HCT116 (cell line): ENCODE measurements around the gene NACAD. TPM values are rescaled to one million over a fixed set of nuclear protein-coding genes. Genes with fewer than 3 reads are reported as not detected.

ENCODE experiments used
- ATAC-seq: fragments of 200-7000 bp; cut with Tn5 transposase; 2 replicates; pipeline ENCODE4 v1.9.1; 2020; ENCODE audit warnings: mild to moderate bottlenecking, moderate library complexity
- BruUV-seq: library from RNA; stranded (reverse); fragments of 400-500 nt; replicated peaks from 2 replicates; lab custom pipeline; 2021; lab: Mats Ljungman, UMichigan
- CTCF ChIA-PET: fragments of 300-600 bp; sonication (Branson Sonifier 250); formaldehyde crosslinking; loops from one replicate; lab custom pipeline; 2021; ENCODE audit warnings: antibody characterized with exemption; lab: Charles Lee
- POLR2A ChIA-PET: fragments of 300-600, 350-600 bp; sonication (Branson Sonifier 250); formaldehyde crosslinking; loops from one replicate; lab custom pipeline; 2021; ENCODE audit warnings: antibody characterized with exemption; lab: Charles Lee
- RAD21 ChIA-PET, 2 experiments: fragments of 300-600 bp; sonication (Branson Sonifier 250); formaldehyde crosslinking; loops; one replicate each; lab custom pipeline; 2023; ENCODE audit warnings: low total read pairs in 2 of 2; ENCODE audit not compliant: uncharacterized antibody in 2 of 2, unreplicated experiment in 2 of 2, low non-redundant PET in 1 of 2; lab: Charles Lee
- DNase-seq: peaks from one replicate; pipeline ENCODE4 v3.0.0-alpha.2; 2010; ENCODE audit warnings: low read depth, low spot score
- H2AFZ ChIP-seq: fragments of 200-600 bp; shearing (Covaris generic), sonication (generic); 2 replicates; pipeline ENCODE4 v1.6.1; 2017; ENCODE audit warnings: low read depth, mixed run types, mixed read lengths, antibody characterized with exemption, low read length; ENCODE audit not compliant: poor library complexity, severe bottlenecking
- H3K27ac ChIP-seq: 2 replicates; pipeline ENCODE4 v1.5.1; 2012; ENCODE audit warnings: low read depth, low read length
- H3K27me3 ChIP-seq: fragments of 200-600 bp; sonication (generic); 2 replicates; pipeline ENCODE4 v1.6.1; 2016; ENCODE audit warnings: mixed run types, low read length, mixed read lengths; ENCODE audit not compliant: insufficient read depth
- H3K36me3 ChIP-seq, 2 experiments: fragments of 200-500 bp in 1 of 2; fragments of 200-600 bp in 1 of 2; sonication (Bioruptor generic) in 1 of 2; sonication (generic) in 1 of 2; 2 replicates each; pipeline versions ENCODE4 v1.5.1 to v1.6.1; 2014 to 2016; ENCODE audit warnings: low read length in 2 of 2, inconsistent platforms in 1 of 2, mixed read lengths in 1 of 2, mixed run types in 1 of 2; ENCODE audit not compliant: insufficient read depth in 2 of 2, control insufficient read depth in 1 of 2
- H3K4me1 ChIP-seq, 2 experiments: fragments of 200-600 bp in 1 of 2; sonication (generic) in 1 of 2; 2 replicates each; pipeline versions ENCODE4 v1.5.1 to v1.6.1; 2012 to 2017; ENCODE audit warnings: low read length in 2 of 2, inconsistent platforms in 1 of 2, mild to moderate bottlenecking in 1 of 2, mixed read lengths in 1 of 2, mixed run types in 1 of 2, moderate library complexity in 1 of 2; ENCODE audit not compliant: insufficient read depth in 2 of 2, control insufficient read depth in 1 of 2
- H3K4me2 ChIP-seq: fragments of 200-600 bp; sonication (generic); 2 replicates; pipeline ENCODE4 v1.6.1; 2017; ENCODE audit warnings: mixed run types, low read length, mixed read lengths
- H3K4me3 ChIP-seq, 2 experiments: fragments of 200-600 bp in 1 of 2; sonication (generic) in 1 of 2; replicated peaks in 1 of 2; 2 replicates each; pipeline ENCODE4 v1.5.1; 2011 to 2016; ENCODE audit warnings: low read length in 2 of 2, control low read depth in 1 of 2, low read depth in 1 of 2, mild to moderate bottlenecking in 1 of 2, mixed read lengths in 1 of 2, mixed run types in 1 of 2
- H3K79me2 ChIP-seq: fragments of 200-600 bp; sonication (generic); 2 replicates; pipeline ENCODE4 v1.6.1; 2017; ENCODE audit warnings: mild to moderate bottlenecking, mixed run types, low read length, moderate library complexity, mixed read lengths; ENCODE audit not compliant: insufficient read depth
- H3K9ac ChIP-seq: fragments of 200-600 bp; sonication (generic); 2 replicates; pipeline ENCODE4 v1.6.1; 2016; ENCODE audit warnings: low read length, mixed read lengths
- H3K9me2 ChIP-seq: fragments of 200-600 bp; sonication (generic), shearing (Covaris generic); 2 replicates; pipeline ENCODE4 v1.6.1; 2017; ENCODE audit warnings: mixed run types, mild to moderate bottlenecking, moderate library complexity; ENCODE audit not compliant: insufficient read depth
- H3K9me3 ChIP-seq, 2 experiments: fragments of 200-500 bp in 1 of 2; fragments of 200-600 bp in 1 of 2; sonication (Bioruptor generic) in 1 of 2; sonication (generic) in 1 of 2; 2 replicates each; pipeline ENCODE4 v1.6.1; 2014 to 2017; ENCODE audit warnings: low read length in 2 of 2, mixed read lengths in 2 of 2, inconsistent platforms in 1 of 2, low read depth in 1 of 2, mild to moderate bottlenecking in 1 of 2, mixed run types in 1 of 2, moderate library complexity in 1 of 2; ENCODE audit not compliant: control insufficient read depth in 1 of 2, insufficient read depth in 1 of 2
- H4K20me1 ChIP-seq: fragments of 200-600 bp; sonication (generic), shearing (Covaris generic); 2 replicates; pipeline ENCODE4 v1.6.1; 2017; ENCODE audit warnings: mixed run types, mild to moderate bottlenecking, moderate library complexity; ENCODE audit not compliant: insufficient read depth
- CBX3 ChIP-seq: IDR thresholded peaks from 2 replicates; pipeline ENCODE4 v1.6.1; 2012; ENCODE audit warnings: low read depth
- CTCF ChIP-seq, 3 experiments: fragments of 200-600 bp in 1 of 3; sonication (generic) in 1 of 3; IDR thresholded peaks in 2 of 3; conservative IDR thresholded peaks in 1 of 3; 2 replicates each; pipeline ENCODE4 v1.5.1; 2012 to 2017; ENCODE audit warnings: low read depth in 2 of 3, low read length in 2 of 3, antibody characterized with exemption in 1 of 3, borderline replicate concordance in 1 of 3, control low read depth in 1 of 3, mild to moderate bottlenecking in 1 of 3, mixed read lengths in 1 of 3, mixed run types in 1 of 3, moderate library complexity in 1 of 3; ENCODE audit not compliant: insufficient read depth in 1 of 3
- EGR1 ChIP-seq: IDR thresholded peaks from 2 replicates; pipeline ENCODE4 v1.6.1; 2012; ENCODE audit warnings: low read depth
- ELF1 ChIP-seq: IDR thresholded peaks from 2 replicates; pipeline ENCODE4 v1.6.1; 2012; ENCODE audit warnings: low read depth, borderline replicate concordance
- EZH2 ChIP-seq: fragments of 200-600 bp; sonication (generic); IDR thresholded peaks from 2 replicates; pipeline ENCODE4 v1.6.1; 2017; ENCODE audit warnings: antibody characterized with exemption, mixed run types
- EZH2phosphoT487 ChIP-seq: fragments of 200-600 bp; IDR thresholded peaks from 2 replicates; pipeline ENCODE4 v1.6.1; 2018; ENCODE audit warnings: antibody characterized with exemption, borderline replicate concordance
- FOSL1 ChIP-seq: IDR thresholded peaks from 2 replicates; pipeline ENCODE4 v1.6.1; 2012; ENCODE audit warnings: low read depth
- POLR2A ChIP-seq: IDR thresholded peaks from 2 replicates; pipeline ENCODE4 v1.7.0; 2011; ENCODE audit warnings: borderline replicate concordance; ENCODE audit not compliant: insufficient read depth, insufficient read length; ENCODE audit errors: extremely low read depth
- POLR2AphosphoS5 ChIP-seq: IDR thresholded peaks from 2 replicates; pipeline ENCODE4 v1.6.1; 2011; ENCODE audit warnings: mild to moderate bottlenecking, low read depth, low read length, moderate library complexity
- REST ChIP-seq: IDR thresholded peaks from 2 replicates; pipeline ENCODE4 v1.6.1; 2012; ENCODE audit warnings: low read depth
- SIN3A ChIP-seq: IDR thresholded peaks from 2 replicates; pipeline ENCODE4 v1.6.1; 2012; ENCODE audit warnings: low read depth
- SP1 ChIP-seq: IDR thresholded peaks from 2 replicates; pipeline ENCODE4 v1.6.1; 2012; ENCODE audit warnings: low read depth
- ZFX ChIP-seq: fragments of 450-650 bp; IDR thresholded peaks from 2 replicates; pipeline ENCODE4 v1.6.1; 2017
- ZNF274 ChIP-seq: fragments of 200-500 bp; sonication (Bioruptor generic); IDR thresholded peaks from 2 replicates; pipeline ENCODE4 v1.6.1; 2014; ENCODE audit warnings: mild to moderate bottlenecking, low read depth, low read length, inconsistent platforms
- intact Hi-C: fragments of 100-400 bp; cut with micrococcal nuclease; formaldehyde crosslinking; loops from 2 replicates; pipeline ENCODE4 v1.10.0; 2022
- total RNA-seq: library from RNA; stranded (reverse); gene quantifications from one replicate; pipeline ENCODE4 v1.2.1, GENCODE V29; 2021; ENCODE audit not compliant: unreplicated experiment

Gene NACAD
- total RNA-seq, 1 experiment from 2014 or later = 0.05 TPM

- Histone ChIP-seq H3K9me3 (no peaks in the 10 kb centered on the region), H3K27ac (no peak overlapping the region), H3K9me2 (no peaks in the 10 kb centered on the region), H3K36me3 (no peaks in the 10 kb centered on the region; a peak in 1 of 4 replicates), H3K9ac (no peak overlapping the region), H3K4me2 (no peak overlapping the region), H4K20me1 (no peaks in the 10 kb centered on the region), H3K79me2 (peaks cover 7% of the 10 kb centered on the region; the same call in 1 of the 2 replicates), H3K4me1 (peaks cover 0 to 15% of the 10 kb centered on the region in 2 experiments; a peak in 2 of 4 replicates), H3K4me3 (no peak overlapping the region), H3K27me3 (no peaks in the 10 kb centered on the region), H2AFZ (no peak overlapping the region)
- ChIA-PET POLR2A (no interaction called here), RAD21 (no interaction called here), CTCF (no interaction called here)
- no peak for ATAC-seq
- no peak for DNase-seq
- no TSS peak for BruUV-seq
- TF ChIP-seq FOSL1 (no peak), EGR1 (no peak), ZFX (no peak), CBX3 (no peak), ELF1 (no peak), REST (no peak), SP1 (no peak), ZNF274 (no peak), CTCF (IDR thresholded peaks at IDR 0.05 in 2 of 3, conservative IDR thresholded peaks at IDR 0.05 in 1 of 3; ENCODE audit: borderline replicate concordance in 1 of 3, insufficient read depth in 1 of 3, low read depth in 2 of 3, low read length in 2 of 3) (no peak), SIN3A (no peak), EZH2phosphoT487 (no peak), POLR2AphosphoS5 (no peak), EZH2 (no peak), POLR2A (no peak)
- intact Hi-C loops = no loop called here
Measured at GRCh38 chr7:45061806-45062425, 26.9 kb downstream of the NACAD start.
